HG03354 (cell line): ENCODE data around the gene DROSHA.
"Not testable (repeated sequence)": the region's sequence is repeated elsewhere in the genome, so short reads cannot be mapped to it uniquely, and the experiment has no call there.

Experiments used
- ATAC-seq: cut with Tn5 transposase; IDR thresholded peaks from one replicate; pipeline ENCODE4 v1.9.1; 2021; ENCODE audit warnings: mild to moderate bottlenecking; ENCODE audit not compliant: unreplicated experiment, poor library complexity, severe bottlenecking

DROSHA gene

DNA sequence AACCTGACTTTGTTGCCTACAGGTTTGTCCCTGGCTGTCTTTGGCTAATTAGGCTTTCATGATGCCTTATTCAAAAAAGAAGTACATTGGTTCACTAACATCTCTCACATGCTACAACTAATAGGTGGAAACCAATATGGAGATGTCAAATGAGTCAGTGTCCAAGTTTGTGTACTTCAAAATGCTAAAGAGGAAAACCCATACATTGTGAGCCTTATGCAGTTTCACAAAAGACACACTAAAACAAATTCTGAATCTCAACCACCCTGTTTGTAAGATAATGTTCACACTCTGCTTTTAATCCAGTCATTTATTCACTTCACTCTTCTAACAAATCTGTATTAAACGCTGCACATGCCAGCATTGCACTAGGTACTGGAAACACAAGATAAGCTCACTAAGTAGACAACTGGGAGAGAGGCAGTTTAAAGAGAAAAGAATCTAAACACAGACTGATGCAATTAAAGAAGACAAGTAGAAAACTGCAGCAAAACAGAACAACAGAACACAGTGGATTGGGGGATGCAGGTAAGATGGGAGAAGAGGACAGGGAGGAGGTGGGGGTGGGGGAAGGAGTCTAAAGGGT, 104.1 kb downstream of the DROSHA start:
- no peak for ATAC-seq

DNA sequence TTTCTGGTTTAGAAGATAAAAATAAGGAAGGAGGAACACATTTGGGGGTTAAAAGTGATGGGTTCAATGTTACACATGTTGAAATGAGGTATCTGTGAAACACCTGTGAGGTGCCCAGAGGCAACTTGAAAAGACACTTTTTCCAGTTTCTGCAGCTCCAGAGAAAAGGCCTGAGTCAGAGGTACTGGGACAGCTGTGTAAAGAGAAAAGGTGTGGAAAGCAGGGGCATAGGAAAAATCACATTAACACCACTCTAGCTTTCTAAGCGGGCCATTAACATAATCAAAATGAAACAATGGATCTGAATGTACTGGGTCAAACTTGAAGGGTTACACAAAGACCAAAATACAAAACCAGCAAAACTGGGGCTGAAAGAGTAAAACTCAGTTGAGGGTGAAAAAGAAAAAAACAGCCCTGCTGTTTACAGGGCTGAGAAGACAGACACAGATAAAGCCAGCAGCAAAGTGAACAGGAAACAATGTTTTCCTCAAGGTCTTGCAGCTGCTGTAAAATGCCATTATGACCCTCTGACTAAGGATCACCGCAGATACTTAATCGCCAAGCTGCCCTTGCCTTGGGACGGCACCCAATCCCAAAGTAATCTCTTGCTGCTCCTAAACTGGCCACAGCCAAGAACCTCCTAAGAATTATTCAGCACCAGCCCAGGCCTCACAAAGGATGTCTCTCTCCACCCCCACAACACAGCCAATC, 104.7 kb downstream of the DROSHA start:
- no peak for ATAC-seq

DNA sequence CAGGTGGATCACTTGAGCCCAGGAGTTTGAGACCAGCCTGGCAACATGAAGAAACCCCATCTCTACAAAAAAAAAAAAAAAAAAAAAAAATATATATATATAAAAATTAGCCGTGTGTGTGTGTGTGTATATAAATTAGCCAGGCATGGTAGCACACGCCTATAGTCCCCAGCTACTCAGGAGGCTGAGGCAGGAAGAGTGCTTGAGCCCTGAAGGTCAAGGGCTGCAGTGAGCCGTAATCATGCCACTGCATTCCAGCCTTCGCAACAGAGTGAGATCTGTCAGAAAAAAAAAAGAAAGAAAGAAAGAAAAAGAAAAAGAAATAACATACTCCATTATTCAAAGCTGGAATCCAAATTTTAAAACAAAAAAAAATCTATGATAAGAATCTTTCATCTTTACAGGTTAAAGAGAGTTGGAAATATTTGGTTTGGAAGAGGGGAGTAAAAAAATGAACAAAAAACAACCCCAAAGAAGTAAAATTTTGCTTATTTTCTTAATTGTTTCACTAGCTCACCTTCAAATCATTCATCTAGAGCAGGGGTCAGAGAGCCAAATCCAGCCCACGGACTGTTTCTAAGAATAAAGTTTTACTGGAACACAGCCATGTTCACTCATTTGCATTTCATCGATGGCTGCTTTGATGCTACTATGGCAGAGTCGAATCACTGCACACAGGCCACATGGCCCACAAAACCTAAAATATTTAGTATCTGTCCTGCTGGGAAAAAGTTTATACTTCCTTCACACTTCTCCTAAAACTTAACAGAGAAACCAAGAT, 109.9 kb downstream of the DROSHA start:
- ATAC-seq: no peak

DNA sequence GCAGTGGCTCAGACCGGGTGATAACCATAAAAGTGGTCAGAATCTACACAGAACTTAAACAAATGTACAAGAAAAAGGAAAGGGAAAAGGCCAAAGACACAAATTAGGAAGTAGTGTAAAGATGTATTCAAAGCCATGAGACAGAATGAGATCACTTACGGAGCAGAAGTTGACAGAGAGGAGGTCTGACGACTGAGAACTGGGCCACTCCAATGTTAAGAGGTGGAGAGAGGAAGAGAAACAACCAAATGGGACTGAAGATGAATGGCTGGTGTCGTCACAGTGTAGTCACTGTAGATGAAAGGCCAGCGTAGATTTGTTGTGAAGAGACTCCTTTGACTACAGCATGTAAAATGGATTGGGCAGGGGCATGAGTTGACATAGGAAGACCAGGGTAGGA, 114.4 kb downstream of the DROSHA start:
- no peak for ATAC-seq

DNA sequence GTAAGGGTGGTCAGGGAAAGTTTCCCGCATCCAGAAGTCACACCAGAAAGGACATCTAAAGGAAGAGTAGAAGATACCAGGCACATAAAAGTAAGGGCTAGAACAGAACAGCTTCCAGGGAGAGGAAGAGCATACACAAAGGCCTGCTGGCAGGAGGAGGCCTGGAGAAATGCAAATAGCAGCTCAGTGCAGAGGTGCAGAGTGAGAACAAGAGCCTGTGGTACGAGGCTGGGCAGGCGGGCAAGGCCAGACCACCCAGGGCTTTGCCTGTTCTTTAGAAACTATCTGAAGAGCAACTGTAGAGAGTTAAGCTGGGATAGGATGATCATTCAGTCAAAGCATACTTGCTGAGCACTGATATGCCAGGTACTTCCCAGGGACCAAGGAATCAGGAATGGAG, 115.3 kb downstream of the DROSHA start:
- ATAC-seq: no peak

DNA sequence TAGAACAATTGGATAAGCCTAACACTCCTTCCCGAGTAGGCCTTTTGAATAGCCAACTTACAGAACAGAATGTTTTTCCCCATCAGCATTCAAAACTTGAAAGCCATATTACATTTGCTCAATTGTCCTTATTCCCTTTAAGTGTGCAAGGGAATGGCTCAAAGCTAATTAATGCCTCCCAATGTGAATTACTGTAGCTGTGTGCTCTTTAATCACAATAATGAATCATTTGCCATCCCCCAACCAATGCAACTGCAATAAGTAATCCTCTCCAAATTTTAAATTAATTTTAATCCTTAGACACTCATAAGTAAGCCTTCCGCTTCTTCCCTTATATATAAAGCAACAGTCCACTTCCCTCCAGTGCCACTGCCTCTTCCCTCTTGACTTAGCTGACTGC, 115.9 kb downstream of the DROSHA start:
- ATAC-seq: no peak

DNA sequence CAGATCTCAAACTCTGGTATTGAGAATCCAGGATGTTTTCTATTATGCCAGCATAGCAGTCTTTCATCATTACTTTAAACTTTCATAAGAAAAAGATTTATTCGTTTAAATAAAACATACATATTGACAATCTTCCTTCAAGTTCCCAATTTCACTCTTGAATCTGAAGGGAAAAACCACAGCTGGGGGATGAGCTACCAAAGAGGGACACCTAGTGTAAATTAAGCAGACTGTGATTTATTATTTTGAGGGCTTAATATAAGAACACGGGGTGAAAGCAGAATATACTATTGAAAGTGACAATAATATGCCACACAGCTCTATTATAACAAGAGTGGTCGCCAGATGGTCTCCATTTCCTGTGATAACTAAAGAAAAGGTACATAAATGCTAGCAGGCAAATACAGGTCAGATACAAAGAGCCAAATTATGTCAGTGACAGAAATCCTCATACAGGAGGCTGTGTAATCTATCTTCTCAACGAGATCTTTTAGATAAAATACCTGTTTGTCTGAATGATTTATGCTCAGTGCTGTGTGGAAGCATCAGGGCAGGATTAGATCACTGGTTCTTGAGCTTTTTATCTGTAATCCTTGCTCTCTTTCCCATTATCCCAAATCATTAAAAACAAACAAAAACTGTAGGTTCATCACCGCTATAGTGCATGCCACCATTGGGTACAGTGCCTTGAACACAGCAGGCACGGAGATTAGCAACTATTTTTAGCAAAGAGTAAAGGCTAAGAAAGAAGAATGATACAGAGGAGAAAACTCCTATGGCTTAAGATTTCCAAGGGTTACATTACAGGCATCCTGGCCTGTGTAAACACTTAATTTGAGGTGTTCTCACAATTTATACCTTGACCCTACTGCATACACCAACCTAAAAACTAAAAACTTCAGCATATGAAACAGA, 116.6 kb downstream of the DROSHA start:
- no peak for ATAC-seq

DNA sequence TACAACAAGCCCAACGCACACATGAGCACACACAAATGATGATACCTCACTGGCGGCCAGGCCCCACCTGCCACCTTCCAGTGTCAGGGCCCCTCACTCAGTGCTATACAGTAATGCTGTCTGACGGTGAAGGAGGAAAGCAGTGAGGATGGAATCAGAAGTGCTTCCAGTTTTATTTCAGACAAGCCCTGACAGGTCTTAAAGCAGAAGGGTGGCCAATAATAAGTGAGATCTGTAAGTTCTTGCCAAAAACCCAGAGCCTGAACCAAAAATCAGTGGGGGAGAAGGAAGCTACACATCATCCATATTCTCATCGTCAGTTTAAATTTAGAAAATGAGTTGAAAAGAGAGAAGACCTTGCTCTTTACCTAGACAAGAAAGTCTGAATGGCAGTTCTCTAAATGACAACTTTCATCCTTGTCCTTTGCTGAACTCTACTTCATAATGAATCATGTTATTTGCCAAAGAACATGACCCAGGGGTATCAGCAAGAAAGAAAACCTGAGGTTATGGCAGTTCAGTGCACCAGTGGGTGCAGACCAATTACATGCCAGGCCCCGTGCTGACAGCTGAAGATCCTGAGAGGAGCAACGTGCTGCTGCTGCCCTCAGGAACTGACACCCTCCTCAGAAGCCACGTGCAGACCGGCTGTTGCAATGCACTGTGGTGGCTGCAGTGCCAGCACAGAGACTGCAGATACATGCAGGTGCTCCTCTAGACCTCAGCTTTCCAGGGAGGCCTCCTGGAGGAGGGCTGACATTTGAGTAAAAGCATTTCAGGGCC, 118.7 kb downstream of the DROSHA start:
- no peak for ATAC-seq

DNA sequence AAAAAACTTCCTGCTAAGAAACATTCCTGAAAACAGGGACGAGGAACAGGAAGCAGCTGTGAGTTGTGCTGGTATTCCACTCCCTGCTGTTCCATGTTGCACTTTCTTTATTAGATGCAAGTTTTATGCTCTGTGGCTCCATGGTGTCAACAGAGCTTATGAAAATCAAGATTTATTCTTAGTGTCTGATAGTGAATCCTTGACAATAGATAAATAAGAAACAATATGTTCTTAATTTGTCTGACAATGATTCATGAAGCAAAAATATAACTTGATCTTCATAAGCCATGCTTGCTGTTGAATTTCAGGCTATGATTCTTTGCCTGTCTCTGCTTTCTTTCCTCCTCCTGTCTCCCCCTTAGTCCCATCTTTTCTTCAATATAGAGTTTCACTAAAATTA, 119.6 kb downstream of the DROSHA start:
- no peak for ATAC-seq

DNA sequence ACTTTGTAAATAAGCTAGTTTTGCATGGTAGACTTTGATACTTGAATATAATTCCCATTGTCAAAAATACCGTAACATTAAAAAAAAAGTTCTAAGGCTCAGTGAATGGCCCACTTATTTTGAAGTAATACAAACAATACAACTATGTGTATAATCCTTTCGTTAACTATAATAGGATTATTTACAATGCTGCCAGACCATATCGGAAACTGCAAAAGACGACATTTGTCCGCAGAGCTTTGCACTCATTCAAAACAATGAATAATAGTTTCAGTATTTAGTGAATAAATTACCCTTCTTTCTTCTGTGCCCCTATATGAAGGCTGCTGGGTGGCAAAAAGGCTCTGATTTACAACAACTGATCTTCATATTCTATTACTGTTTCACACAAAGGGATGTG, 121.8 kb downstream of the DROSHA start:
- no peak for ATAC-seq

DNA sequence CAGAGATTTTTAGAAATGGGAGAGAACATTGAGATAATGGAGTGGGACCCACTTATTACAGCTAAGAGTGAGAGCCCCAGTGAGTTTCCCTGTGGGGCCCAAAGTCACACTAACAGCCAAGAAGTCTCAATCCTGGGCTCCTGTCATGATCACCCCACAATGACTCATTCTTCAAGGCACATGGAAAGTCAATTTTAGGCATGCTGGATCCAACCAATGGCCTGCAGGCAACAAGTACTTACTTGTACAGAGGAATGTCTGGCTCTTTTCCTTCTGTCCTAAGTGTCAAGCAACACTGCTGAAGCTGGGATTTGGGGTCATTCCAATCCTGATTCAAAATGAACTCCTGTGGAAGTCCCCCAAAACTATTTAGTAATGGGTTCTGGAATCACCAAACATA, 123.1 kb downstream of the DROSHA start:
- ATAC-seq: no peak

DNA sequence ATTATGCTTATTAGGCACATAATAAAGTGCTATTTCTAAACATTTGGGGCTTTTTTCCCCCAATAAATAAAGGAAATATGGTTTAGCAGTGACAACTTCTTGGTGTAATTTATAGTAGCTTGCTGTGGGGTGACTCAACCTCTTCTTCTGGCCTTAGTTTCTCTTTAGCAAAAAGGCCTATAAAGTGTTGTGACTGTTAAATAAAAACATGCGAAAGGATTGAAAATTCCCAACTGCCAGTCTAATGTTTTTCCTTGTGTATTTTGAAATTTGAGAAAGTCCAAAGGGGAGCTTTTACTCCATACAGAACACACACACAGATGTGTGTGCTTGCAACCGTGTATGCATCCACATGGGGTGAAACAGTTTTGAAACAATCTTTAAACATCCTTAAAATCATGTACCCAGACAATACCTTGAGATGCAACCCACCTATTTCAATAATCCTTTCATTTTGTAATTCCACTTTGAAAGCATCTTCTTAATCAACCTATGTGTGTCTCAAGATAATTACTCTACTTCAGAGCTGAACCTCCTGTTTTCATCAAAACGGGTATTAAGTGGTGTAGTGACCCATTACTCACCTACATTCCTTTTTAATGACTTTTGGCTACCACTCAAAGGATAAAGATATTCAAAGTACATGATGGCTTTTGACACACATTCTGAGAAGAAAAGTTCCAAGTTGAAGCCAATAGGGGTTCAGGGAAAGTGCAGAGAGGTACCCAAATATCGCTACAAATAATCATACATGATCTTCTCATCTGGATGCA, 123.8 kb downstream of the DROSHA start:
- ATAC-seq: no peak

DNA sequence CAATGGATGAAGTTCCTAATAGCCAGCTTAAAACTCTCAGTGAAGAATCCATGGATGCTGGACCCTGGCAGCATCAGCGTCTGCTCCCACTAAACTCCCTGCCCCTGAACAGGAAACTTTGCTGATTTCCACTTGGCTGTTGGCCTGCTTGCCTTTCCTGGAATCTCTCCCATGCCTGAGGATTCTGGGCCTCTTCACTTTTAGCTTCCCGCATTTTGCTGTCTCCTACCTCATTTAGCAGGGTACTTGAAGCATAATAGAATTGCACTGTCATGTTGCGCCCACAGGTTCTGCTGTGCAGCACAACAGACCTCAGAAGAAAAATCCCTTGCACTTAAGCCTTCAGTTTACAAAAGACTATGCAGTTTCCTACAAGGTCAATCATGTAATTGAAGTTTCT, 127.6 kb downstream of the DROSHA start:
- no peak for ATAC-seq

DNA sequence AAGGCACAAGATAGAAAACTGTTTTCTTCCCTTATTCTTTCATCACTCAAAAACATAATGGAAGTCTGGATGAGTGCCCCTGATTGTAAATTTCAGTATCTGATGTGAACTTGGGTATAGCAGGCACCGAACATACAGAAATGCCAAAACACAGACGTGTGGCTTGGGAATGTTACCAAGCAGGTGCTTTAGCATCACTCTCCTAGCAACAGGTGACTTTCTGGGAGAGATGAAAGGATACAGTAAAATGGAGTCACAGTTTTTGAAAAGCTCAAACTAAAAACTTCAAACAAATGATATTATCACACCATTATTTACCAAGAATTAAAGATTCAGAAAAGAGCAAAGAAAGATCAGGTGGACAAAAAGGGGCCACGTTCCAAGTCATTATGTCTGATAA, 130.2 kb downstream of the DROSHA start:
- ATAC-seq: no peak

DNA sequence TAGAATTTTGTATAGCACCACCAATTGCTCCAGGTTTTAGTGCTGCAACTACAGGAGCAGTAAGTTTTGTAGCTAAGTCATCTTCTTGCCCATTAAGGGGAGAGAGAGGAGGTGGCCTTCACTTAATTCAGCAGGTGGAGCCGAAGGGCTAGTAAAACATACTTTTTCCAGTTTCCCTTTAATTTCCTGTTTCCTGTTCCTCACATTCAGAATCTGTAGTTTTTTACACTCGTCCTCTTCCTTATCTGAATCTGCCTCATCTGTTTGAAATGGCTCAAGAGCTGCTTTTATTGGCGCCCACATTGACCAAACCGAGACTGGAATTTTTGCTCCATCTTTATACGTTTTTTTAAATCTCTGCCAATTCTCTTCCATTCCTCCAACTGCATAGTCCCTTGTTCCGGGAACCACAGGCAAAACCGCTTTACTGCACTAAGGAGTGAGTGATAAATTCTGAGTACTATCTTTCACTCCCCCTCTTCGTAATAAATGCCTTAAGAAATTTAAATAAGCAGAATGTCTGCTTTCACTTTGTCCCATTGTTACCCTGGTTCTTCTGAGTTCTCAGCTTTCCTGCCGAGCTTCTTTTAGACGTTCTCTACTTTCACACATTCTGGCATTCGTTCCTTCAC, 133.9 kb downstream of the DROSHA start:
- no peak for ATAC-seq

DNA sequence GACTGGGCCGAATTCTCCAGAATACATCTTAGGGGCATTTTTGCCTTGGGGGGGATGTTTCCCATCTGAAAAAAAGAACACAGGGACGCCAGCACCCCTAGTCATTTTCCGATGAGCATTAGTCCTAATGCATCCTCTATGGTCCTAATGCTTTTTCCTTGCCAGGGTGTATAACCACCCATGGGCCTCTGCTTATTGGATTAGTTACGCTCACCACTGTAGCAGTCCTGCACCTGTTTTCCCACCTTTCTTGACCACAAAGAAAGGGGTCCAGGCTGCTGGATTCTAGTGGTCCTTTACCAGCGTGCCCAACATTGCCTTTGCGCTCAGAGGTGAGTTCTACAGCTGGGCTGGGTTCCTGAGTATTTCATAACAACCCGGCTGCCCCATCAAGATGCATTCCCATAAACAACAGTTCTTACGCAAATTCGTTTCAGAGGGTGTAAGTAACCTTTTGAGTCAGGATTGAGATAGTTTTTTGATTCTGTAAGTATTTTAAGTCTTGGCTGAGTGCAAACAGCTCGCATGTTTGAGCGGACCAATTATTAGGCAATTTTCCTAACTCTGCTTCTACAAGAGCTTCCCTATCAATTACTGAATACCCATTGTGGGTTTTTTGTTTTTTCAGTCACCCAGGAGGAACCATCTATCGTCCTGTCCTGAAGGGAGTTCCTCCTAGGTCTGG, 135.1 kb downstream of the DROSHA start:
- ATAC-seq: no peak

DNA sequence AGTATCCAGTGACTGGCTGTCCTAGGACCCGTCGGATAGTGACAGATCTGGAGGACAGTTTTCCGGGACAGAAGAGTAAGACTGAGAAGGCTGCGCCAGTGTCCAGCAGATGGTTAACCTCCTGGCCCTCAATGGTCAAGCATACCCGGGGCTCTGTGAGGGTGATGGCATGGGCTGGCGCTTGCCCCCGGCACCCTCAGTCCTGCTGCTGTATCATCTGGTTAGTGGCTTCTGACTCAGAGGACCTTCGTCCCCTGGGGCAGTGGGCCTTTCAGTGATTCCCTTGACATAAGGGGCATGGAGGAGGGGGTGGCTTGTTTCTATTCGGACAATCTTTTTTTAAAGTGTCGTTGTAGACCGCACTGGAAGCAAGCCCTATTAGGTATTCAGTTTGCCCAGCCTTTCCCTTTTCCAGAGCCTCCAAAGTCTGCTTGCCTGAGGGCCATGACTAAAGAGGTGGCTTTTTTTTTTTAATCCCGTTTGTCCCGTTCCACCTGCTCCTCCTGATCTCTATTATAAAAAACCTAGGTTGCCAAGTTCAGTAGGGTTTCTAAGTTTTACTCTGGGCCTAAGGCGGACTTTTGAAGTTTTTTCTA, 136.3 kb downstream of the DROSHA start:
- ATAC-seq: not testable (repeated sequence)
